ENCODE data around the gene XDH.

The XDH gene

GRCh38 chr2:31421634-31422033 lies 7.1 kb upstream of the XDH start:
- no peaks in the 10 kb centered on the region for H3K4me1 ChIP-seq (ENCODE audit: control insufficient read depth in 2 of 2, insufficient read depth in 1 of 2, low read depth in 1 of 2, low read length in 2 of 2)
- no peaks in the 10 kb centered on the region for H3K27me3 ChIP-seq (ENCODE audit: control insufficient read depth in 3 of 3, insufficient read depth in 3 of 3, low read depth in 1 of 3, low read length in 3 of 3)
- no peaks in the 10 kb centered on the region for H3K36me3 ChIP-seq (replicated peaks in 1 of 2; ENCODE audit: control insufficient read depth in 2 of 2, insufficient read depth in 2 of 2, low read length in 2 of 2)
- H3K14ac ChIP-seq (ENCODE audit: low read length) = no peak overlapping the region
- H2BK12ac ChIP-seq (ENCODE audit: low read length) = no peak overlapping the region
- no peak for DNase-seq (ENCODE audit: low spot score)
- H3K79me1 ChIP-seq (ENCODE audit: low read depth, low read length) = no peaks in the 10 kb centered on the region
- no peak overlapping the region for H3K9ac ChIP-seq (ENCODE audit: low read depth, low read length, poor library complexity)
- H3K27ac ChIP-seq (replicated peaks; ENCODE audit: low read length) = no peak overlapping the region
- no peak overlapping the region for H4K91ac ChIP-seq (ENCODE audit: low read depth, low read length, poor library complexity)
- H3K4ac ChIP-seq (ENCODE audit: low read length) = no peak overlapping the region
- H3K9me3 ChIP-seq (replicated peaks in 1 of 2; ENCODE audit: control insufficient read depth in 2 of 2, insufficient read depth in 1 of 2, low read depth in 1 of 2, low read length in 2 of 2) = peaks cover 0 to 6% of the 10 kb centered on the region in 2 donors
- no peak overlapping the region for H3K4me2 ChIP-seq (ENCODE audit: insufficient read depth, low read length, poor library complexity, severe bottlenecking)
- no peak overlapping the region for H3K4me3 ChIP-seq (ENCODE audit: low read length in 2 of 2)
- no peak overlapping the region for H3K23ac ChIP-seq (ENCODE audit: low read depth, low read length, poor library complexity)
- no peak overlapping the region for H2AFZ ChIP-seq (ENCODE audit: low read length)
- H3K18ac ChIP-seq (ENCODE audit: low read length) = no peak overlapping the region
- no peak overlapping the region for H2BK5ac ChIP-seq (ENCODE audit: low read length)
- H2BK15ac ChIP-seq (ENCODE audit: low read length) = no peak overlapping the region
- H4K8ac ChIP-seq (ENCODE audit: low read depth, low read length) = no peak overlapping the region
- H2AK5ac ChIP-seq (ENCODE audit: low read depth, low read length) = no peak overlapping the region
- WGBS, 2 donors (ENCODE audit: extremely low coverage in 2 of 2, insufficient read length in 2 of 2, insufficient replicate concordance in 1 of 2) = no CpG with 5 or more reads among the region's 3 CpGs
- no peak overlapping the region for H2BK120ac ChIP-seq (ENCODE audit: low read depth, low read length)

GRCh38 chr2:31420936-31421335 lies 6.4 kb upstream of the XDH start:
- H2AK5ac ChIP-seq (ENCODE audit: low read depth, low read length) = no peak overlapping the region
- H2BK12ac ChIP-seq (ENCODE audit: low read length) = no peak overlapping the region
- H3K9ac ChIP-seq (ENCODE audit: low read depth, low read length, poor library complexity) = no peak overlapping the region
- H3K4me1 ChIP-seq (ENCODE audit: control insufficient read depth in 2 of 2, insufficient read depth in 1 of 2, low read depth in 1 of 2, low read length in 2 of 2) = no peaks in the 10 kb centered on the region
- no peak overlapping the region for H3K4me3 ChIP-seq (ENCODE audit: low read length in 2 of 2)
- no peak overlapping the region for H3K4ac ChIP-seq (ENCODE audit: low read length)
- H3K36me3 ChIP-seq (replicated peaks in 1 of 2; ENCODE audit: control insufficient read depth in 2 of 2, insufficient read depth in 2 of 2, low read length in 2 of 2) = no peaks in the 10 kb centered on the region
- H3K27me3 ChIP-seq (ENCODE audit: control insufficient read depth in 3 of 3, insufficient read depth in 3 of 3, low read depth in 1 of 3, low read length in 3 of 3) = no peaks in the 10 kb centered on the region
- no peak overlapping the region for H3K14ac ChIP-seq (ENCODE audit: low read length)
- no peak for DNase-seq (ENCODE audit: low spot score)
- H2BK120ac ChIP-seq (ENCODE audit: low read depth, low read length) = no peak overlapping the region
- no peaks in the 10 kb centered on the region for H3K79me1 ChIP-seq (ENCODE audit: low read depth, low read length)
- H3K27ac ChIP-seq (replicated peaks; ENCODE audit: low read length) = no peak overlapping the region
- no peak overlapping the region for H2BK5ac ChIP-seq (ENCODE audit: low read length)
- no peak overlapping the region for H2AFZ ChIP-seq (ENCODE audit: low read length)
- H4K91ac ChIP-seq (ENCODE audit: low read depth, low read length, poor library complexity) = no peak overlapping the region
- H3K9me3 ChIP-seq (replicated peaks in 1 of 2; ENCODE audit: control insufficient read depth in 2 of 2, insufficient read depth in 1 of 2, low read depth in 1 of 2, low read length in 2 of 2) = peaks cover 0 to 6% of the 10 kb centered on the region in 2 donors
- no peak overlapping the region for H4K8ac ChIP-seq (ENCODE audit: low read depth, low read length)
- no peak overlapping the region for H3K4me2 ChIP-seq (ENCODE audit: insufficient read depth, low read length, poor library complexity, severe bottlenecking)
- H3K18ac ChIP-seq (ENCODE audit: low read length) = no peak overlapping the region
- H2BK15ac ChIP-seq (ENCODE audit: low read length) = no peak overlapping the region
- WGBS, 2 donors (ENCODE audit: extremely low coverage in 2 of 2, insufficient read length in 2 of 2, insufficient replicate concordance in 1 of 2) = no CpG with 5 or more reads among the region's 1 CpG
- H3K23ac ChIP-seq (ENCODE audit: low read depth, low read length, poor library complexity) = no peak overlapping the region

- no peak overlapping the region for H2BK120ac ChIP-seq (ENCODE audit: low read depth, low read length)
Measured at GRCh38 chr2:31419386-31419785, 4.8 kb upstream of the XDH start.

GRCh38 chr2:31415421-31415820 lies 879 bp upstream of the XDH start:
- Histone ChIP-seq H2AFZ (ENCODE audit: low read length) (no peak overlapping the region), H3K4me2 (ENCODE audit: insufficient read depth, low read length, poor library complexity, severe bottlenecking) (no peak overlapping the region), H3K36me3 (replicated peaks in 1 of 2; ENCODE audit: control insufficient read depth in 2 of 2, insufficient read depth in 2 of 2, low read length in 2 of 2) (no peaks in the 10 kb centered on the region), H3K18ac (ENCODE audit: low read length) (no peak overlapping the region), H4K91ac (ENCODE audit: low read depth, low read length, poor library complexity) (no peak overlapping the region), H2BK120ac (ENCODE audit: low read depth, low read length) (no peak overlapping the region), H3K79me1 (ENCODE audit: low read depth, low read length) (no peaks in the 10 kb centered on the region), H3K4me1 (ENCODE audit: control insufficient read depth in 2 of 2, insufficient read depth in 1 of 2, low read depth in 1 of 2, low read length in 2 of 2) (no peaks in the 10 kb centered on the region), H3K4me3 (ENCODE audit: low read length in 2 of 2) (no peak overlapping the region), H2BK5ac (ENCODE audit: low read length) (no peak overlapping the region), H3K9ac (ENCODE audit: low read depth, low read length, poor library complexity) (no peak overlapping the region), H3K14ac (ENCODE audit: low read length) (no peak overlapping the region), H3K4ac (ENCODE audit: low read length) (no peak overlapping the region), H2BK12ac (ENCODE audit: low read length) (no peak overlapping the region), H4K8ac (ENCODE audit: low read depth, low read length) (no peak overlapping the region), H3K9me3 (replicated peaks in 1 of 2; ENCODE audit: control insufficient read depth in 2 of 2, insufficient read depth in 1 of 2, low read depth in 1 of 2, low read length in 2 of 2) (peaks cover 0 to 6% of the 10 kb centered on the region in 2 donors), H2AK5ac (ENCODE audit: low read depth, low read length) (no peak overlapping the region), H2BK15ac (ENCODE audit: low read length) (no peak overlapping the region), H3K23ac (ENCODE audit: low read depth, low read length, poor library complexity) (no peak overlapping the region), H3K27me3 (ENCODE audit: control insufficient read depth in 3 of 3, insufficient read depth in 3 of 3, low read depth in 1 of 3, low read length in 3 of 3) (no peaks in the 10 kb centered on the region), H3K27ac (replicated peaks; ENCODE audit: low read length) (no peak overlapping the region)
- DNase-seq (ENCODE audit: low spot score) = no peak
- WGBS, 2 donors (ENCODE audit: extremely low coverage in 2 of 2, insufficient read length in 2 of 2, insufficient replicate concordance in 1 of 2) = no CpG with 5 or more reads among the region's 2 CpGs

More at GRCh38 chr2:31419386-31419785, 4.8 kb upstream of the XDH start:
- no peak for DNase-seq (ENCODE audit: low spot score)
- no peak overlapping the region for H3K4me3 ChIP-seq (ENCODE audit: low read length in 2 of 2)
- H3K4me2 ChIP-seq (ENCODE audit: insufficient read depth, low read length, poor library complexity, severe bottlenecking) = no peak overlapping the region
- H2BK12ac ChIP-seq (ENCODE audit: low read length) = no peak overlapping the region
- H3K4me1 ChIP-seq (ENCODE audit: control insufficient read depth in 2 of 2, insufficient read depth in 1 of 2, low read depth in 1 of 2, low read length in 2 of 2) = no peaks in the 10 kb centered on the region
- H3K79me1 ChIP-seq (ENCODE audit: low read depth, low read length) = no peaks in the 10 kb centered on the region
- no peak overlapping the region for H3K27ac ChIP-seq (replicated peaks; ENCODE audit: low read length)
- no peak overlapping the region for H4K8ac ChIP-seq (ENCODE audit: low read depth, low read length)
- no peak overlapping the region for H4K91ac ChIP-seq (ENCODE audit: low read depth, low read length, poor library complexity)
- no peak overlapping the region for H2AK5ac ChIP-seq (ENCODE audit: low read depth, low read length)
- H3K18ac ChIP-seq (ENCODE audit: low read length) = no peak overlapping the region
- no peak overlapping the region for H2BK5ac ChIP-seq (ENCODE audit: low read length)
- no peak overlapping the region for H3K23ac ChIP-seq (ENCODE audit: low read depth, low read length, poor library complexity)
- no peak overlapping the region for H3K14ac ChIP-seq (ENCODE audit: low read length)
- H3K4ac ChIP-seq (ENCODE audit: low read length) = no peak overlapping the region
- no peaks in the 10 kb centered on the region for H3K36me3 ChIP-seq (replicated peaks in 1 of 2; ENCODE audit: control insufficient read depth in 2 of 2, insufficient read depth in 2 of 2, low read length in 2 of 2)
- H3K9me3 ChIP-seq (replicated peaks in 1 of 2; ENCODE audit: control insufficient read depth in 2 of 2, insufficient read depth in 1 of 2, low read depth in 1 of 2, low read length in 2 of 2) = peaks cover 0 to 6% of the 10 kb centered on the region in 2 donors
- no peak overlapping the region for H2AFZ ChIP-seq (ENCODE audit: low read length)
- H3K27me3 ChIP-seq (ENCODE audit: control insufficient read depth in 3 of 3, insufficient read depth in 3 of 3, low read depth in 1 of 3, low read length in 3 of 3) = no peaks in the 10 kb centered on the region
- no peak overlapping the region for H2BK15ac ChIP-seq (ENCODE audit: low read length)
- H3K9ac ChIP-seq (ENCODE audit: low read depth, low read length, poor library complexity) = no peak overlapping the region
